K562 (cell line): ENCODE results near the gene ARL8A. TPM values are rescaled to one million over a fixed set of nuclear protein-coding genes. Genes with fewer than 3 reads are reported as not detected.

ENCODE experiments used
- ATAC-seq: fragments of 200-7000 bp; cut with Tn5 transposase; 3 replicates; pipeline ENCODE4 v1.9.1; 2020; ENCODE audit warnings: moderate library complexity
- BruUV-seq: library from RNA; stranded (reverse); fragments of 400-500 nt; replicated peaks from 2 replicates; lab custom pipeline; 2021; lab: Mats Ljungman, UMichigan
- CTCF ChIA-PET: fragments of 300-600 bp; formaldehyde crosslinking; extraction: SDS; loops from one replicate; lab custom pipeline; 2021; ENCODE audit warnings: low intra/inter-chr PET ratio; lab: Yijun Ruan, JAX
- POLR2A ChIA-PET: fragments of 300-600, 350-650 bp; sonication (Branson Sonifier 250); formaldehyde crosslinking; extraction: SDS; loops from one replicate; lab custom pipeline; 2021; ENCODE audit warnings: antibody characterized with exemption, inconsistent platforms; lab: Yijun Ruan, JAX
- DNase-seq, 4 experiments: peaks; one replicate each; pipeline versions ENCODE4 v3.0.0 to v3.0.0-alpha.2; 2011 to 2018; ENCODE audit warnings: low spot score in 3 of 4, mixed read lengths in 3 of 4; ENCODE audit errors: extremely low read depth in 1 of 4
- FAIRE-seq: peaks from 2 replicates; lab custom pipeline; 2011; peaks lifted over from hg19 to GRCh38; lab: Jason Lieb, UNC
- H2AFZ ChIP-seq: 2 replicates; pipeline ENCODE4 v1.6.0; 2011; ENCODE audit warnings: low read depth, low read length, control low read depth, inconsistent platforms
- H3K27ac ChIP-seq: fragments of 200-600 bp; 3 replicates; pipeline ENCODE4 v1.8.0; 2011; ENCODE audit warnings: low read depth, mild to moderate bottlenecking, control low read depth, inconsistent platforms, low read length, moderate library complexity, mixed read lengths; ENCODE audit errors: extremely low read depth
- H3K27me3 ChIP-seq, 2 experiments: fragments of 300-600 bp in 1 of 2; 2 replicates in 1 of 2; 3 replicates in 1 of 2; pipeline versions ENCODE4 v1.6.0 to v1.8.0; 2011; ENCODE audit warnings: inconsistent platforms in 2 of 2, low read length in 2 of 2, mild to moderate bottlenecking in 1 of 2, mixed read lengths in 1 of 2, moderate library complexity in 1 of 2; ENCODE audit not compliant: control insufficient read depth in 2 of 2, insufficient read depth in 2 of 2
- H3K36me3 ChIP-seq: fragments of 300-600 bp; 3 replicates; pipeline ENCODE4 v1.8.0; 2011; ENCODE audit warnings: mild to moderate bottlenecking, low read length, inconsistent platforms; ENCODE audit not compliant: control insufficient read depth, insufficient read depth
- H3K4me1 ChIP-seq, 2 experiments: fragments of 200-600 bp in 1 of 2; replicated peaks in 1 of 2; 2 replicates in 1 of 2; 3 replicates in 1 of 2; pipeline versions ENCODE4 v1.5.1 to v1.8.0; 2011; ENCODE audit warnings: inconsistent platforms in 2 of 2, low read length in 2 of 2, mild to moderate bottlenecking in 1 of 2, mixed read lengths in 1 of 2, moderate library complexity in 1 of 2; ENCODE audit not compliant: control insufficient read depth in 2 of 2, insufficient read depth in 2 of 2
- H3K4me2 ChIP-seq: 2 replicates; pipeline ENCODE4 v1.6.1; 2011; ENCODE audit warnings: low read length, control low read depth, inconsistent platforms, mixed read lengths; ENCODE audit not compliant: insufficient read depth
- H3K4me3 ChIP-seq: fragments of 200-600 bp; sonication (generic), shearing (Covaris generic); 2 replicates; pipeline ENCODE4 v1.5.1; 2016; ENCODE audit warnings: control low read depth, inconsistent platforms
- H3K79me2 ChIP-seq: fragments of 200-600 bp; 3 replicates; pipeline ENCODE4 v1.8.0; 2011; ENCODE audit warnings: low read length, inconsistent platforms; ENCODE audit not compliant: control insufficient read depth, insufficient read depth
- H3K9ac ChIP-seq, 2 experiments: 2 replicates each; pipeline versions ENCODE4 v1.6.0 to v1.6.1; 2011; ENCODE audit warnings: low read depth in 2 of 2, low read length in 2 of 2, control low read depth in 1 of 2, inconsistent platforms in 1 of 2, mild to moderate bottlenecking in 1 of 2, mixed read lengths in 1 of 2; ENCODE audit not compliant: insufficient read depth in 1 of 2
- H3K9me1 ChIP-seq: one replicate; pipeline ENCODE4 v1.6.0; 2011; ENCODE audit warnings: inconsistent platforms, mild to moderate bottlenecking, low read length, moderate library complexity; ENCODE audit not compliant: control insufficient read depth, insufficient read depth
- H3K9me3 ChIP-seq: replicated peaks from 2 replicates; pipeline ENCODE4 v1.5.1; 2011; ENCODE audit warnings: low read depth, low read length, inconsistent platforms; ENCODE audit not compliant: control insufficient read depth, insufficient read depth
- H4K20me1 ChIP-seq: replicated peaks from 2 replicates; pipeline ENCODE4 v1.6.1; 2011; ENCODE audit warnings: low read length, inconsistent platforms, mixed read lengths; ENCODE audit not compliant: control insufficient read depth, insufficient read depth
- ATF3 ChIP-seq, 2 experiments: fragments of 450-650 bp in 1 of 2; sonication (generic) in 1 of 2; formaldehyde crosslinking in 1 of 2; IDR thresholded peaks in 1 of 2; conservative IDR thresholded peaks in 1 of 2; 2 replicates each; pipeline versions ENCODE4 v1.6.1 to v1.8.1; 2016 to 2023; ENCODE audit warnings: mild to moderate bottlenecking in 2 of 2, moderate library complexity in 2 of 2, inconsistent platforms in 1 of 2, missing genetic modification reagents in 1 of 2
- CHCHD3 ChIP-seq: fragments of 250-450 bp; sonication (Bioruptor Pico); IDR thresholded peaks from 2 replicates; pipeline ENCODE4 v2.1.2; 2022; ENCODE audit warnings: mild to moderate bottlenecking
- CTBP1 ChIP-seq: fragments of 450-650 bp; IDR thresholded peaks from 2 replicates; pipeline ENCODE4 v1.6.1; 2016; ENCODE audit warnings: borderline replicate concordance
- CTCF ChIP-seq, 3 experiments: IDR thresholded peaks in 2 of 3; conservative IDR thresholded peaks in 1 of 3; 2 replicates each; pipeline ENCODE4 v1.5.1; 2011 to 2012; ENCODE audit warnings: low read length in 3 of 3, mild to moderate bottlenecking in 3 of 3, control low read depth in 2 of 3, improper control_type of control experiment in 1 of 3, inconsistent platforms in 1 of 3, low read depth in 1 of 3, mixed read lengths in 1 of 3, moderate library complexity in 1 of 3; ENCODE audit not compliant: insufficient read depth in 2 of 3
- FOXA3 ChIP-seq, 2 experiments: fragments of 450-650 bp in 1 of 2; sonication (generic) in 1 of 2; formaldehyde crosslinking; IDR thresholded peaks in 1 of 2; conservative IDR thresholded peaks in 1 of 2; 2 replicates each; pipeline versions ENCODE4 v1.4.0 to v1.8.0; 2020 to 2022; ENCODE audit warnings: mild to moderate bottlenecking in 2 of 2, missing genetic modification reagents in 1 of 2
- GATA2 ChIP-seq: sonication (generic); formaldehyde crosslinking; IDR thresholded peaks from 2 replicates; pipeline ENCODE4 v1.4.0; 2020; ENCODE audit warnings: mild to moderate bottlenecking, missing genetic modification reagents
- HDAC1 ChIP-seq, 2 experiments: fragments of 450-650 bp; IDR thresholded peaks; 2 replicates each; pipeline ENCODE4 v1.6.1; 2016 to 2017; ENCODE audit warnings: inconsistent platforms in 1 of 2, mild to moderate bottlenecking in 1 of 2, moderate library complexity in 1 of 2
- JUND ChIP-seq, 2 experiments: IDR thresholded peaks; 2 replicates in 1 of 2; 3 replicates in 1 of 2; pipeline ENCODE4 v1.6.1; 2011; ENCODE audit warnings: borderline replicate concordance in 2 of 2, low read depth in 2 of 2, low read length in 2 of 2, improper control_type of control experiment in 1 of 2, missing biosample characterization in 1 of 2, missing genetic modification characterization in 1 of 2, missing genetic modification reagents in 1 of 2
- MTA1 ChIP-seq: fragments of 450-650 bp; IDR thresholded peaks from 2 replicates; pipeline ENCODE4 v1.6.1; 2017; ENCODE audit warnings: borderline replicate concordance
- RAD21 ChIP-seq, 2 experiments: fragments of 250-450 bp in 1 of 2; fragments of 450-650 bp in 1 of 2; sonication (Bioruptor Pico) in 1 of 2; formaldehyde crosslinking in 1 of 2; IDR thresholded peaks in 1 of 2; conservative IDR thresholded peaks in 1 of 2; 2 replicates each; pipeline versions ENCODE4 v1.4.0 to v1.8.0; 2020 to 2022; ENCODE audit warnings: mild to moderate bottlenecking in 2 of 2, moderate library complexity in 1 of 2
- SAP30 ChIP-seq: fragments of 200-600 bp; sonication (generic); IDR thresholded peaks from 2 replicates; pipeline ENCODE4 v1.6.1; 2012; ENCODE audit warnings: borderline replicate concordance, low read depth, mild to moderate bottlenecking, moderate library complexity, low read length, control low read depth, inconsistent platforms; ENCODE audit not compliant: insufficient read depth, poor library complexity, severe bottlenecking
- SPI1 ChIP-seq: IDR thresholded peaks from 2 replicates; pipeline ENCODE4 v1.6.1; 2011; ENCODE audit warnings: low read depth, low read length, control low read depth, borderline replicate concordance
- TBL1XR1 ChIP-seq, 2 experiments: IDR thresholded peaks; 2 replicates each; pipeline ENCODE4 v1.6.1; 2012; ENCODE audit warnings: improper control_type of control experiment in 2 of 2, low read length in 2 of 2, mild to moderate bottlenecking in 1 of 2
- TCFL5 ChIP-seq: fragments of 250-450 bp; sonication (Bioruptor Pico); conservative IDR thresholded peaks from 2 replicates; pipeline ENCODE4 v1.6.1; 2021; ENCODE audit warnings: mild to moderate bottlenecking, moderate library complexity, matching md5 sums
- ZNF12 ChIP-seq: sonication (generic); formaldehyde crosslinking; IDR thresholded peaks from 2 replicates; pipeline ENCODE4 v1.4.0; 2020; ENCODE audit warnings: mild to moderate bottlenecking, missing genetic modification reagents
- ZNF217 ChIP-seq: sonication (generic); formaldehyde crosslinking; IDR thresholded peaks from 2 replicates; pipeline ENCODE4 v1.8.0; 2022; ENCODE audit warnings: mild to moderate bottlenecking, missing genetic modification reagents
- WGBS: fragments of 100-300 bp; shearing (Covaris generic); methylation state at CpG from one replicate; pipeline ENCODE4 v1.1.6; 2016; ENCODE audit warnings: low coverage, mixed read lengths; ENCODE audit not compliant: insufficient coverage; ENCODE audit errors: missing lambda C conversion rate; 5-methylcytosine and 5-hydroxymethylcytosine counted together
- in situ Hi-C: fragments of 300-500 bp; cut with MboI; formaldehyde crosslinking; loops from 4 replicates; pipeline ENCODE4 v1.15.0; 2018; ENCODE audit warnings: inconsistent platforms, mixed read lengths
- intact Hi-C: fragments of 100-400 bp; cut with micrococcal nuclease; formaldehyde crosslinking; loops from 2 replicates; pipeline ENCODE4 v1.14.2; 2022
- polyA plus RNA-seq, 8 experiments: library from polyadenylated mRNA; depleted of rRNA in 4 of 8; stranded (reverse) in 5 of 8; unstranded in 3 of 8; fragments of >200 nt; fragmentation: Nextera tagmentation in 2 of 8; fragmentation: Illumina TruSeq in 1 of 8; extraction: Ambion mirVana in 2 of 8; extraction: Trizol in 1 of 8; gene quantifications; 2 replicates each; pipeline versions ENCODE4 v1.2.1 to v1.2.3, GENCODE V29; 2011 to 2014; ENCODE audit warnings: inconsistent platforms in 1 of 8, missing spikeins in 1 of 8
- total RNA-seq, 7 experiments: library from RNA; depleted of rRNA in 6 of 7; stranded (reverse); fragments of >200 nt in 6 of 7; fragmentation: Illumina TruSeq in 2 of 7; extraction: Trizol in 2 of 7; gene quantifications; 2 replicates each; pipeline versions ENCODE4 v1.2.1 to v1.2.3, GENCODE V29; 2011 to 2021; ENCODE audit warnings: low replicate concordance in 1 of 7

Gene ARL8A
- total and polyA plus RNA-seq, 9 of the 15 experiments (the other 6 are each of a cell fraction or from before 2014, with no cell fraction given), result 0.17 to 27.3 (median 15.6) TPM

GRCh38 chr1:202090994-202091393 is 53.5 kb downstream of the ARL8A start:
- no peak overlapping the region for H3K4me3 ChIP-seq
- CTCF ChIA-PET, result interaction anchor here (2.2 kb wide), 1 partner anchor 81 kb away, joined by 11 read pairs; the partner anchor contains the start of gene ELF3
- intact Hi-C loops, result no loop called here
- no peak overlapping the region for H2AFZ ChIP-seq
- peaks cover 11 to 34% of the 10 kb centered on the region in 2 experiments for H3K27me3 ChIP-seq
- H3K9ac ChIP-seq, result no peak overlapping the region
- DNase-seq, result peak in 1 of 4 experiments; percentile 34
- no peak overlapping the region for H3K4me2 ChIP-seq
- H3K4me1 ChIP-seq, result peaks cover 0 to 4% of the 10 kb centered on the region in 2 experiments; a peak in 1 of 5 replicates
- no peaks in the 10 kb centered on the region for H3K9me1 ChIP-seq
- ATAC-seq, result no peak; the same call in 2 of the 3 replicates
- FAIRE-seq, result no peak
- in situ Hi-C loops, result no loop called here
- no peaks in the 10 kb centered on the region for H4K20me1 ChIP-seq
- H3K27ac ChIP-seq, result no peak overlapping the region
- no peaks in the 10 kb centered on the region for H3K36me3 ChIP-seq
- POLR2A ChIA-PET, result interaction anchor here (0.6 to 2.5 kb wide), 5 partner anchors 9 to 1233 kb away, joined by 3 to 7 read pairs (median 4); no protein-coding TSS in a partner anchor
- WGBS, result 41% methylated on average over 3 of the region's 3 CpGs
- no peaks in the 10 kb centered on the region for H3K9me3 ChIP-seq
- no TSS peak for BruUV-seq
- no peaks in the 10 kb centered on the region for H3K79me2 ChIP-seq
- no peak for TF ChIP-seq SPI1
- peak; percentile 67; the same call in 1 of the 2 replicates for TF ChIP-seq ZNF12 (CRISPR knock-in tag)
- no peak for TF ChIP-seq CHCHD3
- peak; percentile 89 for TF ChIP-seq CTBP1
- TF ChIP-seq SAP30, result no peak
- no peak for TF ChIP-seq FOXA3 (CRISPR knock-in tag; conservative IDR thresholded peaks at IDR 0.05 in 1 of 2, IDR thresholded peaks at IDR 0.05 in 1 of 2)
- TF ChIP-seq HDAC1 (IDR thresholded peaks at IDR 0.05), result 0 out of 4 replicates have a peak, but pooled peaks of 1 of the 2 experiments have one; percentile 35
- TF ChIP-seq TCFL5 (CRISPR knock-in tag), result no peak
- no peak for TF ChIP-seq MTA1
- TF ChIP-seq TBL1XR1 (IDR thresholded peaks at IDR 0.05; ENCODE audit: low read length in 2 of 2), result no peak
- TF ChIP-seq ZNF217 (CRISPR knock-in tag), result no peak
- TF ChIP-seq GATA2 (CRISPR knock-in tag), result peak; percentile 57
- peak; percentile 59 for TF ChIP-seq ATF3 (IDR thresholded peaks at IDR 0.05)
- no peak for TF ChIP-seq ATF3 (CRISPR knock-in tag; conservative IDR thresholded peaks at IDR 0.05)
- peak; percentile 32 to 54; a peak in 3 of 4 replicates for TF ChIP-seq RAD21 (CRISPR knock-in tag; conservative IDR thresholded peaks at IDR 0.05 in 1 of 2, IDR thresholded peaks at IDR 0.05 in 1 of 2)
- peak in 2 of 3 experiments; percentile 23 to 38; a peak in 2 of 6 replicates for TF ChIP-seq CTCF (IDR thresholded peaks at IDR 0.05 in 2 of 3, conservative IDR thresholded peaks at IDR 0.05 in 1 of 3; ENCODE audit: insufficient read depth in 2 of 3, low read depth in 1 of 3, low read length in 3 of 3)
- TF ChIP-seq JUND (IDR thresholded peaks at IDR 0.05; ENCODE audit: borderline replicate concordance, low read depth, low read length), result 0 out of 2 replicates have a peak, but pooled peaks have one; percentile 13
- no peak for TF ChIP-seq JUND (tag; IDR thresholded peaks at IDR 0.05; ENCODE audit: borderline replicate concordance, low read depth, low read length)
